Endothelial cell of umbilical vein (primary cell): ENCODE results near the gene RGS10. TPM values are rescaled to one million over a fixed set of nuclear protein-coding genes. Genes with fewer than 3 reads are reported as not detected.

ENCODE experiments used
- BruUV-seq: library from RNA; stranded (reverse); fragments of 400-500 nt; replicated peaks from 2 replicates; lab custom pipeline; 2021; lab: Mats Ljungman, UMichigan
- CTCF ChIA-PET: fragments of 300-600, 350-600 bp; sonication (Branson Sonifier 250); formaldehyde crosslinking; loops from one replicate; lab custom pipeline; 2021; ENCODE audit warnings: antibody characterized with exemption, inconsistent platforms; lab: Charles Lee
- POLR2A ChIA-PET: fragments of 300-600, 350-600 bp; sonication (Branson Sonifier 250); formaldehyde crosslinking; loops from one replicate; lab custom pipeline; 2021; ENCODE audit warnings: antibody characterized with exemption, inconsistent platforms; lab: Charles Lee
- DNase-seq: peaks from one replicate; pipeline ENCODE4 v3.0.0-alpha.2; 2011; ENCODE audit warnings: low read depth, low spot score
- FAIRE-seq: peaks from 2 replicates; lab custom pipeline; 2011; peaks lifted over from hg19 to GRCh38; lab: Jason Lieb, UNC
- H2AFZ ChIP-seq: 2 replicates; pipeline ENCODE4 v1.6.0; 2012; ENCODE audit warnings: low read depth, low read length, control low read depth, inconsistent platforms
- H3K27ac ChIP-seq: 2 replicates; pipeline ENCODE4 v1.5.1; 2011; ENCODE audit warnings: low read depth, mild to moderate bottlenecking, control low read depth, low read length, moderate library complexity; ENCODE audit not compliant: insufficient read depth
- H3K27me3 ChIP-seq, 2 experiments: 2 replicates each; pipeline versions ENCODE4 v1.6.0 to v1.6.1; 2011; ENCODE audit warnings: low read length in 2 of 2, mixed read lengths in 1 of 2; ENCODE audit not compliant: control insufficient read depth in 2 of 2, insufficient read depth in 2 of 2
- H3K36me3 ChIP-seq, 2 experiments: 2 replicates in 1 of 2; 3 replicates in 1 of 2; pipeline ENCODE4 v1.5.1; 2011; ENCODE audit warnings: low read length in 2 of 2, mild to moderate bottlenecking in 1 of 2, moderate library complexity in 1 of 2; ENCODE audit not compliant: control insufficient read depth in 2 of 2, insufficient read depth in 2 of 2; ENCODE audit errors: extremely low read depth in 1 of 2
- H3K4me1 ChIP-seq: 3 replicates; pipeline ENCODE4 v1.5.1; 2011; ENCODE audit warnings: mild to moderate bottlenecking, low read length; ENCODE audit not compliant: control insufficient read depth, insufficient read depth; ENCODE audit errors: extremely low read depth
- H3K4me2 ChIP-seq: 2 replicates; pipeline ENCODE4 v1.6.1; 2011; ENCODE audit warnings: low read length, control low read depth, mixed read lengths; ENCODE audit not compliant: insufficient read depth
- H3K4me3 ChIP-seq, 3 experiments: fragments of 200-600 bp in 1 of 3; sonication (generic), shearing (Covaris generic) in 1 of 3; replicated peaks in 1 of 3; 2 replicates each; pipeline ENCODE4 v1.5.1; 2011 to 2016; ENCODE audit warnings: control low read depth in 3 of 3, low read length in 3 of 3, mild to moderate bottlenecking in 2 of 3, inconsistent platforms in 1 of 3, low read depth in 1 of 3, moderate library complexity in 1 of 3; ENCODE audit not compliant: insufficient read depth in 1 of 3
- H3K79me2 ChIP-seq: 2 replicates; pipeline ENCODE4 v1.6.0; 2012; ENCODE audit warnings: low read length, inconsistent platforms; ENCODE audit not compliant: control insufficient read depth, insufficient read depth
- H3K9ac ChIP-seq: replicated peaks from 2 replicates; pipeline ENCODE3; 2011; ENCODE audit warnings: low read length, control low read depth; ENCODE audit not compliant: insufficient read depth; ENCODE audit errors: extremely low read depth
- H3K9me1 ChIP-seq: replicated peaks from 3 replicates; pipeline ENCODE4 v1.6.0; 2011; ENCODE audit warnings: mild to moderate bottlenecking, low read length; ENCODE audit not compliant: control insufficient read depth, insufficient read depth; ENCODE audit errors: extremely low read depth
- H3K9me3 ChIP-seq: replicated peaks from 2 replicates; pipeline ENCODE4 v1.5.1; 2012; ENCODE audit warnings: low read length, inconsistent platforms; ENCODE audit not compliant: control insufficient read depth, insufficient read depth
- H4K20me1 ChIP-seq: replicated peaks from 2 replicates; pipeline ENCODE3; 2011; ENCODE audit warnings: mild to moderate bottlenecking, low read length; ENCODE audit not compliant: control insufficient read depth, insufficient read depth; ENCODE audit errors: extremely low read depth
- EZH2 ChIP-seq: IDR thresholded peaks from 2 replicates; pipeline ENCODE4 v1.6.1; 2012; ENCODE audit warnings: borderline replicate concordance, low read depth, mild to moderate bottlenecking, moderate library complexity, low read length, inconsistent platforms; ENCODE audit not compliant: severe bottlenecking
- GATA2 ChIP-seq: IDR thresholded peaks from 2 replicates; pipeline ENCODE4 v1.7.0; 2011; ENCODE audit warnings: low read depth, mild to moderate bottlenecking, moderate library complexity, mixed read lengths, low read length; ENCODE audit not compliant: insufficient read length, insufficient read depth
- JUN ChIP-seq: IDR thresholded peaks from 2 replicates; pipeline ENCODE4 v1.6.1; 2011; ENCODE audit warnings: borderline replicate concordance, low read depth; ENCODE audit not compliant: insufficient read length, insufficient read depth
- MYC ChIP-seq: IDR thresholded peaks from one replicate; pipeline ENCODE4 v1.6.1; 2011; ENCODE audit warnings: mild to moderate bottlenecking, low read depth, low read length
- POLR2A ChIP-seq: IDR thresholded peaks from 2 replicates; pipeline ENCODE4 v1.6.1; 2012; ENCODE audit warnings: low read depth, mild to moderate bottlenecking, control low read depth, low read length
- dilution Hi-C: fragments of 300-500 bp; cut with MboI; formaldehyde crosslinking; loops from one replicate; pipeline ENCODE4 v1.15.0; 2019; ENCODE audit warnings: low sequenced_read_pairs; ENCODE audit not compliant: extremely low pct_ligation_motif_present
- intact Hi-C: fragments of 100-400 bp; cut with micrococcal nuclease; formaldehyde crosslinking; loops from one replicate; pipeline ENCODE4 v1.10.0; 2022
- polyA plus RNA-seq, 4 experiments: library from polyadenylated mRNA; depleted of rRNA in 3 of 4; stranded (reverse) in 3 of 4; unstranded in 1 of 4; fragments of >200 nt; gene quantifications; 2 replicates each; pipeline versions ENCODE4 v1.2.1 to v1.2.3, GENCODE V29; 2011 to 2012; ENCODE audit warnings: missing spikeins in 1 of 4
- total RNA-seq: library from RNA; stranded (reverse); gene quantifications from 2 replicates; pipeline ENCODE4 v1.2.3, GENCODE V29; 2021
- TF ChIP-seq, protein P1 (sequence below), 2 donors: IDR thresholded peaks; 1 replicate in 1 of 2; 2 replicates in 1 of 2; pipeline ENCODE4 v1.5.1; 2011; ENCODE audit warnings: low read length in 2 of 2, mild to moderate bottlenecking in 2 of 2, moderate library complexity in 2 of 2, control low read depth in 1 of 2, inconsistent platforms in 1 of 2, low read depth in 1 of 2; ENCODE audit not compliant: insufficient read depth in 1 of 2; ENCODE audit errors: extremely low read depth in 1 of 2
- TF ChIP-seq, protein P2 (sequence below): IDR thresholded peaks from 2 replicates; pipeline ENCODE4 v1.6.1; 2011; ENCODE audit not compliant: insufficient read depth, insufficient read length

Gene RGS10
- total and polyA plus RNA-seq, 2 donors (not counting 3 experiments of a cell fraction or from before 2014, with no cell fraction given), result 7.8 to 22.4 TPM

DNA sequence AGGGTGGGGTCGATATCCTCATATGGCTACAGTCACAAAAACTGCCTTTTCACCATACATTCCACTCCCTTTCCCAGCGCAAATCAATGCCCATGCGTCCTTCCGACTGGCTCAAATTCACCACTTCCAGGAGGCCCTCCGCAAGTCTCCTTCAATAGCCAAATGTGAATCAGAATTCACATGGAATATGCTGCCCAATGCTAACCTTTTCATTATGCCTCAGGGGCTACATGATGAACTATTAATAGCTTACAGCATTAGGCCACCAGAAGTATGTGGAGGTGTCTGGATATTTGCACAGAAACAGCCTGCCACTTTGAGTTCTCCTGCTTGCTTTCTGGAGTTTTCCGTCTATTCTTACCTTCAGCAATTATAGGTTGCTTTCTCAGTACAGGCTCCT lies 27.7 kb downstream of the RGS10 start:
- POLR2A ChIA-PET, result no interaction called here

More for the DNA sequence above, 27.7 kb downstream of the RGS10 start:
- Histone ChIP-seq H3K4me1 (peaks cover 20% of the 10 kb centered on the region), H3K79me2 (no peaks in the 10 kb centered on the region), H3K36me3 (no peaks in the 10 kb centered on the region), H2AFZ (no peak overlapping the region), H3K27ac (no peak overlapping the region), H3K4me3 (no peak overlapping the region), H3K27me3 (no peaks in the 10 kb centered on the region), H3K9ac (no peak overlapping the region), H3K9me1 (no peaks in the 10 kb centered on the region), H4K20me1 (no peaks in the 10 kb centered on the region), H3K4me2 (no peak overlapping the region), H3K9me3 (no peaks in the 10 kb centered on the region)
- FAIRE-seq, result no peak
- dilution Hi-C loops (no loop called here), intact Hi-C loops (no loop called here)
- no peak for DNase-seq
- no TSS peak for BruUV-seq
- CTCF ChIA-PET, result no interaction called here
- TF ChIP-seq, protein P1, sequence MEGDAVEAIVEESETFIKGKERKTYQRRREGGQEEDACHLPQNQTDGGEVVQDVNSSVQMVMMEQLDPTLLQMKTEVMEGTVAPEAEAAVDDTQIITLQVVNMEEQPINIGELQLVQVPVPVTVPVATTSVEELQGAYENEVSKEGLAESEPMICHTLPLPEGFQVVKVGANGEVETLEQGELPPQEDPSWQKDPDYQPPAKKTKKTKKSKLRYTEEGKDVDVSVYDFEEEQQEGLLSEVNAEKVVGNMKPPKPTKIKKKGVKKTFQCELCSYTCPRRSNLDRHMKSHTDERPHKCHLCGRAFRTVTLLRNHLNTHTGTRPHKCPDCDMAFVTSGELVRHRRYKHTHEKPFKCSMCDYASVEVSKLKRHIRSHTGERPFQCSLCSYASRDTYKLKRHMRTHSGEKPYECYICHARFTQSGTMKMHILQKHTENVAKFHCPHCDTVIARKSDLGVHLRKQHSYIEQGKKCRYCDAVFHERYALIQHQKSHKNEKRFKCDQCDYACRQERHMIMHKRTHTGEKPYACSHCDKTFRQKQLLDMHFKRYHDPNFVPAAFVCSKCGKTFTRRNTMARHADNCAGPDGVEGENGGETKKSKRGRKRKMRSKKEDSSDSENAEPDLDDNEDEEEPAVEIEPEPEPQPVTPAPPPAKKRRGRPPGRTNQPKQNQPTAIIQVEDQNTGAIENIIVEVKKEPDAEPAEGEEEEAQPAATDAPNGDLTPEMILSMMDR (IDR thresholded peaks at IDR 0.05; ENCODE audit: extremely low read depth in 1 of 2, insufficient read depth in 1 of 2, low read depth in 1 of 2, low read length in 2 of 2), result no peak
- TF ChIP-seq JUN (no peak), GATA2 (no peak), EZH2 (no peak), MYC (no peak), POLR2A (no peak)
- TF ChIP-seq, protein P2, sequence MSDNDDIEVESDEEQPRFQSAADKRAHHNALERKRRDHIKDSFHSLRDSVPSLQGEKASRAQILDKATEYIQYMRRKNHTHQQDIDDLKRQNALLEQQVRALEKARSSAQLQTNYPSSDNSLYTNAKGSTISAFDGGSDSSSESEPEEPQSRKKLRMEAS, result no peak
